Peyer's patch (tissue), 4 donors: ENCODE data around the gene BFSP2.

Source experiments
- POLR2A ChIP-seq, 2 donors: fragments of 450-650 bp; IDR thresholded peaks; one replicate each; pipeline ENCODE4 v1.5.1; 2017; ENCODE audit warnings: antibody characterized with exemption in 2 of 2, mild to moderate bottlenecking in 2 of 2, moderate library complexity in 2 of 2
- TF ChIP-seq, protein P1 (sequence below), 6 experiments: fragments of 450-650 bp in 4 of 6; fragments of 200-600 bp in 2 of 6; sonication (generic) in 1 of 6; IDR thresholded peaks; one replicate each; pipeline ENCODE4 v1.5.1; 2017 to 2019; ENCODE audit warnings: antibody characterized with exemption in 6 of 6, mild to moderate bottlenecking in 3 of 6, moderate library complexity in 1 of 6

DNA sequence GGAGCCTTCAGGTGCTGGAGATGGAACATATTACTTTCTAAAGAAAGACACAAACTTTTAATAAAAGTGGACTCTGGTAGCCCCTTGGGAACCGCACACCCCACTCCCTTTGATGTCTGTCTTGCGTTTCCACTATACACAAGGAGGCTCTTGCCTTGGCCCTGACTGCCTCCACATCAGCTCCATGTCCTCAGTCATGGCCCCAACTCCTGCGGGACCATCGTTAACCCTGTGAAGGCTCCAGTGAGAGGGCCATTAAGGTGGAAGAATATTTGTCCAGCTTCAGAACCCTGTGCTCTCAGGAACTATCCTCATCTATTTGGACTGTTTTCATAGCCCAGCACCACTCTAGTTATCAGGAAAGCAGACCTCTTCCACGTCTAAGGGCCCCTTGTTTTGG, 16.1 kb upstream of the BFSP2 start:
- TF ChIP-seq, protein P1, sequence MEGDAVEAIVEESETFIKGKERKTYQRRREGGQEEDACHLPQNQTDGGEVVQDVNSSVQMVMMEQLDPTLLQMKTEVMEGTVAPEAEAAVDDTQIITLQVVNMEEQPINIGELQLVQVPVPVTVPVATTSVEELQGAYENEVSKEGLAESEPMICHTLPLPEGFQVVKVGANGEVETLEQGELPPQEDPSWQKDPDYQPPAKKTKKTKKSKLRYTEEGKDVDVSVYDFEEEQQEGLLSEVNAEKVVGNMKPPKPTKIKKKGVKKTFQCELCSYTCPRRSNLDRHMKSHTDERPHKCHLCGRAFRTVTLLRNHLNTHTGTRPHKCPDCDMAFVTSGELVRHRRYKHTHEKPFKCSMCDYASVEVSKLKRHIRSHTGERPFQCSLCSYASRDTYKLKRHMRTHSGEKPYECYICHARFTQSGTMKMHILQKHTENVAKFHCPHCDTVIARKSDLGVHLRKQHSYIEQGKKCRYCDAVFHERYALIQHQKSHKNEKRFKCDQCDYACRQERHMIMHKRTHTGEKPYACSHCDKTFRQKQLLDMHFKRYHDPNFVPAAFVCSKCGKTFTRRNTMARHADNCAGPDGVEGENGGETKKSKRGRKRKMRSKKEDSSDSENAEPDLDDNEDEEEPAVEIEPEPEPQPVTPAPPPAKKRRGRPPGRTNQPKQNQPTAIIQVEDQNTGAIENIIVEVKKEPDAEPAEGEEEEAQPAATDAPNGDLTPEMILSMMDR (IDR thresholded peaks at IDR 0.05): no peak
- TF ChIP-seq POLR2A (IDR thresholded peaks at IDR 0.05): no peak
